Epithelial cell of esophagus (primary cell): Measurements from ENCODE around the gene PNPLA3.
A peak's percentile ranks its signal among the peaks of the same experiment; 100 is the strongest.
"Not testable (repeated sequence)": the region's sequence is repeated elsewhere in the genome, so short reads cannot be mapped to it uniquely, and the experiment has no call there.

Experiments
- DNase-seq: peaks from one replicate; pipeline ENCODE4 v3.0.0; 2010; ENCODE audit warnings: low read depth
- H3K4me3 ChIP-seq: 2 replicates; pipeline ENCODE4 v1.5.1; 2011; ENCODE audit warnings: mild to moderate bottlenecking, low read length, control low read depth
- TF ChIP-seq, protein P1 (sequence below): IDR thresholded peaks from 2 replicates; pipeline ENCODE4 v1.5.1; 2011; ENCODE audit warnings: low read depth, mild to moderate bottlenecking, low read length, control low read depth, inconsistent platforms; ENCODE audit not compliant: insufficient read depth; ENCODE audit errors: missing control alignments

The PNPLA3 gene

DNA sequence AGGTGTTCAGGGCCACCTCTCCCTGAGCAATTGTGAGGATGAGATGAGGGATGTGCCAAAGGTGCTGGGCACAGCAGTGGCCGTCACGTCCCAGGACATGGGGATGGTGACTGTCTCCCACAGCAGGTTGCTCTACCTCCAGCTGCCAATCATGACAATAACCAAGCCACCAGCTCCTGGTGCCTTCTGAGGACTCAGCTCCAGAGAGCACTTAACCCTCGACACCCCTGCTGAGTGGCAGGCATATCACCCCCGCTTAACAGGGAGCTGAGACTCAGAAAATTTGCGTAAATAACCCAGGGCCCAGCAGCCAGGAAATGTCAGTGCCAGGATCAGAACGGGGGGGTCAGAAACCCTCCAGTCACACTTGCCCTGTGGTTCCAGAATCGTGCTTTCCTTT is 23.4 kb upstream of the PNPLA3 start:
- no peak overlapping the region for H3K4me3 ChIP-seq
- no peak for DNase-seq
- TF ChIP-seq, protein P1, sequence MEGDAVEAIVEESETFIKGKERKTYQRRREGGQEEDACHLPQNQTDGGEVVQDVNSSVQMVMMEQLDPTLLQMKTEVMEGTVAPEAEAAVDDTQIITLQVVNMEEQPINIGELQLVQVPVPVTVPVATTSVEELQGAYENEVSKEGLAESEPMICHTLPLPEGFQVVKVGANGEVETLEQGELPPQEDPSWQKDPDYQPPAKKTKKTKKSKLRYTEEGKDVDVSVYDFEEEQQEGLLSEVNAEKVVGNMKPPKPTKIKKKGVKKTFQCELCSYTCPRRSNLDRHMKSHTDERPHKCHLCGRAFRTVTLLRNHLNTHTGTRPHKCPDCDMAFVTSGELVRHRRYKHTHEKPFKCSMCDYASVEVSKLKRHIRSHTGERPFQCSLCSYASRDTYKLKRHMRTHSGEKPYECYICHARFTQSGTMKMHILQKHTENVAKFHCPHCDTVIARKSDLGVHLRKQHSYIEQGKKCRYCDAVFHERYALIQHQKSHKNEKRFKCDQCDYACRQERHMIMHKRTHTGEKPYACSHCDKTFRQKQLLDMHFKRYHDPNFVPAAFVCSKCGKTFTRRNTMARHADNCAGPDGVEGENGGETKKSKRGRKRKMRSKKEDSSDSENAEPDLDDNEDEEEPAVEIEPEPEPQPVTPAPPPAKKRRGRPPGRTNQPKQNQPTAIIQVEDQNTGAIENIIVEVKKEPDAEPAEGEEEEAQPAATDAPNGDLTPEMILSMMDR = no peak

DNA sequence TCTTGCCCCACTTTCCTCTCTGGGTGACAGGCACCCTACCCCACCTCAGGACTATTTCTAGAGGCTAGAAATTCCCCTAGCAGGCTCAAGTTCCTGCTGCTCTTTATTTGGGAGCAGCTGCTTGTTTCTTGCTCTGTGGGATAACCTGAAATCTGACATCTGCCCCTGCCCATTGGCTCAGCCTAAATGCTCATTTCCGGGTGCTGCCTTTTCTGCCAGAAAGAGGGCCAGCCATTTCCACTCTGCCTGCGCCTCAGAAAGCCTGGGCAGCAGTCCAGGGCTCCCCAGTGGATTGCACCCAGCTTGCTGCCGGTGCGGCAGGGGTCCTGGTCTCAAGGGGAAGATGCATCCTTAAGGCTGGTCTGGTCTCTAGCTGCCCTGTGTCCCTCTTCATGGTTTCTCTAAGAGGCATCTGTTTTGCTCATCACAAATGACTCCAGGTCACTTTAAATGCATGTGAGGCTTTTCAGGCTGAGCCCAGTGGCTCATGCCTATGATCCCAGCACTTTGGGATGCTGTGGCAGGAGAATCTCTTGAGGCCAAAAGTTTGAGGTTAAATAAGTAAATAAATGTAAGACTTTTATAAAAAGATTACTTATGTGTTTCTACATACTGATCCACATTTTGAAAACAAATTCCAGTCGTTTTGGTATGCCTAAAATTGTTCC is 21.5 kb upstream of the PNPLA3 start:
- TF ChIP-seq, protein P1 = no peak
- DNase-seq = peak; percentile 72
- H3K4me3 ChIP-seq = no peak overlapping the region

DNA sequence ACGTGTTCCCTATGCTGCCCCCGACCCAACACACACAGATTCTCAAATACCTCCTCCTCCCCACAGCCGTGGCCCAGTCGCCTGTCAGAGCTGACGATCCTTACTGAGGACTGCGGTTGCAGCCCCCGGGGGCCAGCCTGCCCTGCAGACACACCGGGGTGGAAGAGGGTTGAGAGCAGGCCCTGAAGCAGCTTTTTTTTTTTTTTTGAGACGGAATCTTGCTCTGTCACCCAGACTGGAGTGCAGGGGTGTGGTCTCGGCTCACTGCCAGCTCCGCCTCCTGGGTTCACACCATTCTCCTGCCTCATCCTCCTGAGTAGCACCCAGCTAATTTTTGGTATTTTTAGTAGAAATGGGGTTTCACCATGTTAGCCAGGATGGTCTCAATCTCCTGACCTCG is 20.6 kb upstream of the PNPLA3 start:
- DNase-seq, H3K4me3 ChIP-seq: not testable (repeated sequence)

DNA sequence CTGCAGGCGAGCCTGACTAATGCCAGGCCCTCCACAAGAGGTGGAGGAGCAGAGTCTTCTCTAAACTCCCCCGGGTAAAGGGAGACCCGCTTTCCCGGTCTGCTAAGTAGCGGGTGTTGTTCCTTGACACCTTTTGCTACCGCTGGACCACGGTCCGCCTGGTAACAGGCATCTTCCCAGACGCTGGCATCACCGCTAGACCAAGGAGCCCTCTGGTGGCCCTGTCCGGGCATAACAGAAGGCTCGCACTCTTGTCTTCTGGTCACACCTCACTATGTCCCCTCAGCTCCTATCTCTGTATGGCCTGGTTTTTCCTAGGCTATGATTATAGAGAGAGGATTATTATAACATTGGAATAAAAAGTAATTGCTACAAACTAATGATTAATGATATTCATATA is 19.2 kb upstream of the PNPLA3 start:
- DNase-seq, H3K4me3 ChIP-seq: not testable (repeated sequence)
- TF ChIP-seq, protein P1 = peak; percentile 45

DNA sequence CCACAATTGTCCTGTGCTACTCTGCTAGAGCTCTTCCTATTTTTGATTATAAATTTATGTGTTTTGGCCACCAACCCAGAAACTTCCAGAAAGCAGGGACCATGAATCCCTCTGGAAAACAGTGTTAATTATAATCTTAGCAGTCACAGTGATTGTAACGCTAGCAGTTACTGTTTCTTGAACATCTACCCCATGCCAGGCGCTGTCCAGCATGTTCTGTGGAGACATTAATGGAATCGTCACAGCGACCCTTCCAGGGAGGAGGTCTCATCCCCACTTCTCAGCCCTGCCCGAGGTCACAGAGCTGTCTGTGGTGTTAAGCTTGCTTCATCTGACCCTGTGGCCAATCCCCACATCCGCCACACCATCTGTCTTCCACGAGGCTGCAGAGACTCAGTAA is 17.9 kb upstream of the PNPLA3 start:
- TF ChIP-seq, protein P1 = no peak
- DNase-seq = no peak

DNA sequence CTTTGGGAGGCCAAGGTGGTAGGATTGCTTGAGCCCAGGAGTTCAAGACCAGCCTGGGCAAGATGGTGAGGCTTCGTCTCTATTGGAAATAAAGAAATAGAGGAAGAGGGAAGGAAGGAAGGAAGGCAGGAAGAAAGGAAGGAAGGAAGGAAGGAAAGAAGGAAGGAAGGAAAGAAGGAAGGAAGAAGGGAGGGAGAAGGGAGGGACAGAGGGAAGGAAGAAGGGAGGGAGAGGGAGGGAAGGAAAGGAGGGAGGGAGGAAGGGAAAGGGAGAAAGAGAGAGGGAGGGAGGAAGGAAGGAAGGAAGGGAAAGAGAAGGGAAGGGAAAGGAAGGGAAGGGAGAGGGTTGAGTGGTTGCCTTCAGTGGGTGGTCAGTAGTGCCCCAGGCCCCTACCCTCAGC is 13.9 kb upstream of the PNPLA3 start:
- DNase-seq = no peak
- TF ChIP-seq, protein P1 = no peak
- no peak overlapping the region for H3K4me3 ChIP-seq

More for the DNA sequence above, 17.9 kb upstream of the PNPLA3 start:
- H3K4me3 ChIP-seq = no peak overlapping the region

DNA sequence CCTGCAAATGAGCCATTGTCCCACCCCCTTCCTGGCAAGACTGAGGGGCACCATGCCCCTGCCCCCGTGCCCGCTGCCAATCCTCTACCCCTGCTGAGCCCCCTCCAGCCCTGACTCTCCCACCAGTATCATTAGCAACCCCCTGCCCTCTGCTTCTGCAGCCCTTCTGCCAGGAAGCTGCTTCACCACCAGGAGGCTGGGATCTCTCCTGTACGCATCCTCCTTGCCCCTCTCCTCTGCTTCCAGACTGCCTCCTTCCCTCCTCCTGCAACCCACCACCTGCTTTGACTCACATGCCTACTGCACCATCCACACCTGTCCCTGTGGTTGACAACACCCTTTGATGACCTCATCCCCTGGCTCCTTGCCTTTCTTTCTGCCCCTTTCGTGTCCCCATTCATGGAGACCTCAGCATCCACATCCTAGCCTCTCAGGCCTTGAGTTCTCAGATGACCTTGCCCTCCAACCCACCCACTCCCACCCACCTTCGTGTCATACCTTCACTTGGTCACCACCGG is 13.4 kb upstream of the PNPLA3 start:
- peak; percentile 37 for DNase-seq
- TF ChIP-seq, protein P1 = no peak
- H3K4me3 ChIP-seq = no peak overlapping the region
